Measurements from ENCODE around the gene MEPE.

MEPE gene

DNA sequence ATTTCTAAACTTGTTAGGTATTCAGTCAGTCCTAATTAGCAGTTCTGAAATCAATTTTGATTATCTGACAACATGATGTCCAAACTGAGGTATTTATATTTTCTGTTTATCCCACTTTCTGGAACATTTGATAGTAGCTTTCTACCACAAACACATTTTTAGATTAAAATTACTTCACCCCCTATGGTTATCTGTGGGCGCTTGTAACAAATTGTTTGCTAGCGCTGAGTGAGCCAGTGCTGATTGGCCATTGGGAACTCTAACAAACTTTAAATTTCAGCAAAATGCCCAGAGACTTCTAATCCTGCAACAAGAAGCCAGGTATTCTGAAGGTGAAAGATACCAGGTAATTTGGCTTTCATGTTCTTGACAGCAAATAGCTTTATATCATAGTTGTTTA lies at the start of gene MEPE:
Gene MEPE (plus strand): TSS at position 301 of the 400 bp plus-strand sequence. CDS start 1,746 bp downstream, outside the sequence.
- TF ChIP-seq MYC (IDR thresholded peaks at IDR 0.05; ENCODE audit: low read depth, low read length), result no peak
- TF ChIP-seq MAX (IDR thresholded peaks at IDR 0.05; ENCODE audit: low read depth, low read length), result no peak
- no peak for TF ChIP-seq POLR2A (IDR thresholded peaks at IDR 0.05; ENCODE audit: extremely low read depth, insufficient read length)
- TF ChIP-seq, protein P1, sequence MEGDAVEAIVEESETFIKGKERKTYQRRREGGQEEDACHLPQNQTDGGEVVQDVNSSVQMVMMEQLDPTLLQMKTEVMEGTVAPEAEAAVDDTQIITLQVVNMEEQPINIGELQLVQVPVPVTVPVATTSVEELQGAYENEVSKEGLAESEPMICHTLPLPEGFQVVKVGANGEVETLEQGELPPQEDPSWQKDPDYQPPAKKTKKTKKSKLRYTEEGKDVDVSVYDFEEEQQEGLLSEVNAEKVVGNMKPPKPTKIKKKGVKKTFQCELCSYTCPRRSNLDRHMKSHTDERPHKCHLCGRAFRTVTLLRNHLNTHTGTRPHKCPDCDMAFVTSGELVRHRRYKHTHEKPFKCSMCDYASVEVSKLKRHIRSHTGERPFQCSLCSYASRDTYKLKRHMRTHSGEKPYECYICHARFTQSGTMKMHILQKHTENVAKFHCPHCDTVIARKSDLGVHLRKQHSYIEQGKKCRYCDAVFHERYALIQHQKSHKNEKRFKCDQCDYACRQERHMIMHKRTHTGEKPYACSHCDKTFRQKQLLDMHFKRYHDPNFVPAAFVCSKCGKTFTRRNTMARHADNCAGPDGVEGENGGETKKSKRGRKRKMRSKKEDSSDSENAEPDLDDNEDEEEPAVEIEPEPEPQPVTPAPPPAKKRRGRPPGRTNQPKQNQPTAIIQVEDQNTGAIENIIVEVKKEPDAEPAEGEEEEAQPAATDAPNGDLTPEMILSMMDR (IDR thresholded peaks at IDR 0.05; ENCODE audit: low read depth, low read length), result no peak
- DNase-seq (ENCODE audit: low read depth), result no peak

GRCh38 chr4:87783781-87784180 lies 49.0 kb upstream of the MEPE start:
- DNase-seq (ENCODE audit: low read depth), result no peak
- TF ChIP-seq, protein P1 (IDR thresholded peaks at IDR 0.05; ENCODE audit: low read depth, low read length), result no peak
- TF ChIP-seq MYC (IDR thresholded peaks at IDR 0.05; ENCODE audit: low read depth, low read length) (no peak), MAX (IDR thresholded peaks at IDR 0.05; ENCODE audit: low read depth, low read length) (no peak), POLR2A (IDR thresholded peaks at IDR 0.05; ENCODE audit: extremely low read depth, insufficient read length) (no peak)
- no peak overlapping the region for H3K4me3 ChIP-seq (ENCODE audit: low read depth, low read length)

More for the DNA sequence above, at the start of gene MEPE:
- no peak within 1 kb of the TSS for H3K4me3 ChIP-seq (ENCODE audit: low read depth, low read length)

GRCh38 chr4:87785731-87786509 lies 46.8 kb upstream of the MEPE start:
- DNase-seq (ENCODE audit: low read depth), result no peak
- no peak overlapping the region for H3K4me3 ChIP-seq (ENCODE audit: low read depth, low read length)
- TF ChIP-seq, protein P1 (IDR thresholded peaks at IDR 0.05; ENCODE audit: low read depth, low read length), result no peak
- TF ChIP-seq MYC (IDR thresholded peaks at IDR 0.05; ENCODE audit: low read depth, low read length) (no peak), MAX (IDR thresholded peaks at IDR 0.05; ENCODE audit: low read depth, low read length) (no peak), POLR2A (IDR thresholded peaks at IDR 0.05; ENCODE audit: extremely low read depth, insufficient read length) (no peak)

- TF ChIP-seq MYC (IDR thresholded peaks at IDR 0.05; ENCODE audit: low read depth, low read length) (no peak), MAX (IDR thresholded peaks at IDR 0.05; ENCODE audit: low read depth, low read length) (no peak), POLR2A (IDR thresholded peaks at IDR 0.05; ENCODE audit: extremely low read depth, insufficient read length) (no peak)
- TF ChIP-seq, protein P1 (IDR thresholded peaks at IDR 0.05; ENCODE audit: low read depth, low read length), result no peak
- no peak for DNase-seq (ENCODE audit: low read depth)
- H3K4me3 ChIP-seq (ENCODE audit: low read depth, low read length), result no peak within 1 kb of the TSS
Observed at GRCh38 chr4:87799301-87800113, 33.3 kb upstream of the MEPE start, which contains the start of gene IBSP. Gene IBSP (plus strand): TSS chr4:87799554. CDS start chr4:87802362, 2,808 bp downstream.

GRCh38 chr4:87802858-87803257 lies 29.9 kb upstream of the MEPE start:
- DNase-seq (ENCODE audit: low read depth), result no peak
- TF ChIP-seq, protein P1 (IDR thresholded peaks at IDR 0.05; ENCODE audit: low read depth, low read length), result no peak
- TF ChIP-seq MYC (IDR thresholded peaks at IDR 0.05; ENCODE audit: low read depth, low read length) (no peak), MAX (IDR thresholded peaks at IDR 0.05; ENCODE audit: low read depth, low read length) (no peak), POLR2A (IDR thresholded peaks at IDR 0.05; ENCODE audit: extremely low read depth, insufficient read length) (no peak)
- H3K4me3 ChIP-seq (ENCODE audit: low read depth, low read length), result no peak overlapping the region

Data from NB4 (cell line).